B cell (primary cell): ENCODE data around the gene DDX50.

Experiments used
- EZH2 ChIP-seq: IDR thresholded peaks from 2 replicates; pipeline ENCODE4 v1.6.1; 2012; ENCODE audit warnings: borderline replicate concordance, low read depth, mild to moderate bottlenecking, moderate library complexity, low read length; ENCODE audit not compliant: insufficient read depth, poor library complexity, severe bottlenecking
- TF ChIP-seq, protein P1 (sequence below): fragments of 200-600 bp; IDR thresholded peaks from one replicate; pipeline ENCODE4 v1.8.0; 2022; ENCODE audit warnings: antibody characterized with exemption, mild to moderate bottlenecking

DNA sequence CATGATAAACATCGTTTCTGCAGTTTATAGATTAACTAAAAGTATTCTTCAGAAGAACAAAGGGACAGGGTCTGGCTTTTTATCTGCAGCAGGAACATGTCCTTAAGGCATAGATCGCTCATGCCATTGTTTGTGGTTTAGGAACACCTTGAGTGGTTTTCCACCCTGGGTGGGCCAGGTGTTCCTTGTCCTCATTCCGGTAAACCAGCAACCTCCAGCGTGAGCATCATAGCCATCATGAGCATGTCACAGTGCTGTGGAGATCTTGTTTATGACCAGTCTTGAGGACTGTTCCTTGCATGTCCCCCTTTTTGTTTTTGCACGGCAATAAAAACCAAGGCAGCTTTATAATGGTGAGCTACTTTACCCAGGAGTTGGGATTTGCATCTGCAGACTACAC is 39.9 kb upstream of the DDX50 start:
- TF ChIP-seq, protein P1, sequence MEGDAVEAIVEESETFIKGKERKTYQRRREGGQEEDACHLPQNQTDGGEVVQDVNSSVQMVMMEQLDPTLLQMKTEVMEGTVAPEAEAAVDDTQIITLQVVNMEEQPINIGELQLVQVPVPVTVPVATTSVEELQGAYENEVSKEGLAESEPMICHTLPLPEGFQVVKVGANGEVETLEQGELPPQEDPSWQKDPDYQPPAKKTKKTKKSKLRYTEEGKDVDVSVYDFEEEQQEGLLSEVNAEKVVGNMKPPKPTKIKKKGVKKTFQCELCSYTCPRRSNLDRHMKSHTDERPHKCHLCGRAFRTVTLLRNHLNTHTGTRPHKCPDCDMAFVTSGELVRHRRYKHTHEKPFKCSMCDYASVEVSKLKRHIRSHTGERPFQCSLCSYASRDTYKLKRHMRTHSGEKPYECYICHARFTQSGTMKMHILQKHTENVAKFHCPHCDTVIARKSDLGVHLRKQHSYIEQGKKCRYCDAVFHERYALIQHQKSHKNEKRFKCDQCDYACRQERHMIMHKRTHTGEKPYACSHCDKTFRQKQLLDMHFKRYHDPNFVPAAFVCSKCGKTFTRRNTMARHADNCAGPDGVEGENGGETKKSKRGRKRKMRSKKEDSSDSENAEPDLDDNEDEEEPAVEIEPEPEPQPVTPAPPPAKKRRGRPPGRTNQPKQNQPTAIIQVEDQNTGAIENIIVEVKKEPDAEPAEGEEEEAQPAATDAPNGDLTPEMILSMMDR: no peak
- TF ChIP-seq EZH2: no peak
